Panc1 (cell line): ENCODE results near the gene GRID1. TPM values are rescaled to one million over a fixed set of nuclear protein-coding genes. Genes with fewer than 3 reads are reported as not detected.

Experiments used
- ATAC-seq: fragments of 200-7000 bp; cut with Tn5 transposase; 2 replicates; pipeline ENCODE4 v1.9.1; 2020; ENCODE audit warnings: mild to moderate bottlenecking, moderate library complexity
- BruUV-seq: library from RNA; stranded (reverse); fragments of 400-500 nt; replicated peaks from 2 replicates; lab custom pipeline; 2021; lab: Mats Ljungman, UMichigan
- CTCF ChIA-PET: fragments of 300-600 bp; sonication (Branson Sonifier 250); formaldehyde crosslinking; loops from one replicate; lab custom pipeline; 2022; ENCODE audit warnings: antibody characterized with exemption; lab: Charles Lee
- POLR2A ChIA-PET: fragments of 300-600 bp; sonication (Branson Sonifier 250); formaldehyde crosslinking; loops from one replicate; lab custom pipeline; 2022; ENCODE audit warnings: antibody characterized with exemption; lab: Charles Lee
- DNase-seq: peaks from one replicate; pipeline ENCODE4 v3.0.0-alpha.2; 2010; ENCODE audit warnings: low read depth, low spot score
- H3K27ac ChIP-seq: 2 replicates; pipeline ENCODE4 v1.5.1; 2011; ENCODE audit warnings: mild to moderate bottlenecking, low read length, inconsistent platforms
- H3K27me3 ChIP-seq: fragments of 200-500 bp; sonication (Bioruptor generic); 2 replicates; pipeline ENCODE4 v1.6.0; 2014; ENCODE audit warnings: low read length, inconsistent platforms; ENCODE audit not compliant: control insufficient read depth, insufficient read depth
- H3K36me3 ChIP-seq: fragments of 200-500 bp; sonication (Bioruptor generic); 2 replicates; pipeline ENCODE4 v1.5.1; 2014; ENCODE audit warnings: inconsistent platforms, mild to moderate bottlenecking, low read length, moderate library complexity; ENCODE audit not compliant: control insufficient read depth, insufficient read depth
- H3K4me1 ChIP-seq: 2 replicates; pipeline ENCODE4 v1.5.1; 2011; ENCODE audit warnings: inconsistent platforms, mild to moderate bottlenecking, low read length, moderate library complexity; ENCODE audit not compliant: control insufficient read depth, insufficient read depth
- H3K4me3 ChIP-seq, 2 experiments: 2 replicates each; pipeline ENCODE4 v1.5.1; 2011 to 2012; ENCODE audit warnings: low read depth in 2 of 2, low read length in 2 of 2, mild to moderate bottlenecking in 2 of 2, inconsistent platforms in 1 of 2, moderate library complexity in 1 of 2
- H3K9me3 ChIP-seq: fragments of 200-500 bp; sonication (Bioruptor generic); 2 replicates; pipeline ENCODE4 v1.5.1; 2014; ENCODE audit warnings: low read depth, mild to moderate bottlenecking, inconsistent platforms, low read length, moderate library complexity; ENCODE audit not compliant: control insufficient read depth, insufficient read depth
- POLR2AphosphoS5 ChIP-seq: IDR thresholded peaks from 2 replicates; pipeline ENCODE4 v1.6.1; 2012; ENCODE audit warnings: mild to moderate bottlenecking, low read depth, low read length, moderate library complexity
- REST ChIP-seq, 2 experiments: IDR thresholded peaks; 2 replicates each; pipeline ENCODE4 v1.6.1; 2011 to 2012; ENCODE audit warnings: low read depth in 2 of 2, control low read depth in 1 of 2, low read length in 1 of 2, mild to moderate bottlenecking in 1 of 2, moderate library complexity in 1 of 2; ENCODE audit not compliant: insufficient read depth in 1 of 2
- SIN3A ChIP-seq: IDR thresholded peaks from 2 replicates; pipeline ENCODE4 v1.6.1; 2012; ENCODE audit warnings: low read depth, mild to moderate bottlenecking, low read length, moderate library complexity, borderline replicate concordance; ENCODE audit not compliant: insufficient read depth
- TCF7L2 ChIP-seq: IDR thresholded peaks from 2 replicates; pipeline ENCODE4 v1.6.1; 2011; ENCODE audit warnings: mild to moderate bottlenecking, low read depth, low read length, inconsistent platforms
- in situ Hi-C: cut with HindIII; loops from 2 replicates; pipeline ENCODE4 v1.10.0; 2016; ENCODE audit warnings: low sequenced_read_pairs, low pct_unique_long_range_greater_than_20kb
- intact Hi-C: fragments of 100-400 bp; cut with micrococcal nuclease; formaldehyde crosslinking; loops from one replicate; pipeline ENCODE4 v1.10.0; 2022; ENCODE audit not compliant: unreplicated experiment
- total RNA-seq: library from RNA; stranded (reverse); gene quantifications from one replicate; pipeline ENCODE4 v1.2.1, GENCODE V29; 2021; ENCODE audit not compliant: unreplicated experiment
- TF ChIP-seq, protein P1 (sequence below): fragments of 450-650 bp; IDR thresholded peaks from 2 replicates; pipeline ENCODE4 v1.5.1; 2017; ENCODE audit warnings: mild to moderate bottlenecking

Gene GRID1
- total RNA-seq, 1 experiment from 2014 or later: 2.3 TPM

DNA sequence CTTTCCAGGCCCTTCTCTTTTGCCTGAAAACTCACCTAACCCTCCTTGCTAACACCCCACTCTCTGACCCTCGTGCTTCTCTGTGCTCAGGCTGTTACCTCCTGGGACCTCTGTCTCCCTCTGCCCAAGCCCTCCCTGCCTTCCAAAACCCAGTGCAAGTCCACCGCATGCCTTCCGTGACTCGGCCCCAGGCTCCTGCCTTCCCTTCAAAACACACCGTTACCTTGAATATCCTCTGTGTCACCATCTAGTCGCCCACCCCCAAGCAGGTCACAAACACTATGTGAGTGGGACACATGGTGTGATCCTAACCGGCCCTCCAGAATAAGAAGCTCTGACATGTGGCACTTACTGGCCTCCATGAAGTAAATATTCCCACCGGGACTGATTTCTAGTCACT is 176.7 kb downstream of the GRID1 start:
- in situ Hi-C loops: no loop called here
- ATAC-seq (no peak), DNase-seq (no peak)
- Histone ChIP-seq H3K4me1 (no peaks in the 10 kb centered on the region), H3K9me3 (no peaks in the 10 kb centered on the region), H3K4me3 (no peak overlapping the region), H3K27ac (no peak overlapping the region), H3K36me3 (no peaks in the 10 kb centered on the region), H3K27me3 (peaks cover 4% of the 10 kb centered on the region; the same call in 1 of the 2 replicates)
- no TSS peak for BruUV-seq
- no peak for TF ChIP-seq POLR2AphosphoS5
- no peak for TF ChIP-seq SIN3A
- no peak for TF ChIP-seq TCF7L2
- TF ChIP-seq REST (IDR thresholded peaks at IDR 0.05; ENCODE audit: insufficient read depth in 1 of 2, low read depth in 2 of 2, low read length in 1 of 2): no peak
- TF ChIP-seq, protein P1, sequence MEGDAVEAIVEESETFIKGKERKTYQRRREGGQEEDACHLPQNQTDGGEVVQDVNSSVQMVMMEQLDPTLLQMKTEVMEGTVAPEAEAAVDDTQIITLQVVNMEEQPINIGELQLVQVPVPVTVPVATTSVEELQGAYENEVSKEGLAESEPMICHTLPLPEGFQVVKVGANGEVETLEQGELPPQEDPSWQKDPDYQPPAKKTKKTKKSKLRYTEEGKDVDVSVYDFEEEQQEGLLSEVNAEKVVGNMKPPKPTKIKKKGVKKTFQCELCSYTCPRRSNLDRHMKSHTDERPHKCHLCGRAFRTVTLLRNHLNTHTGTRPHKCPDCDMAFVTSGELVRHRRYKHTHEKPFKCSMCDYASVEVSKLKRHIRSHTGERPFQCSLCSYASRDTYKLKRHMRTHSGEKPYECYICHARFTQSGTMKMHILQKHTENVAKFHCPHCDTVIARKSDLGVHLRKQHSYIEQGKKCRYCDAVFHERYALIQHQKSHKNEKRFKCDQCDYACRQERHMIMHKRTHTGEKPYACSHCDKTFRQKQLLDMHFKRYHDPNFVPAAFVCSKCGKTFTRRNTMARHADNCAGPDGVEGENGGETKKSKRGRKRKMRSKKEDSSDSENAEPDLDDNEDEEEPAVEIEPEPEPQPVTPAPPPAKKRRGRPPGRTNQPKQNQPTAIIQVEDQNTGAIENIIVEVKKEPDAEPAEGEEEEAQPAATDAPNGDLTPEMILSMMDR: no peak
- CTCF ChIA-PET: interaction anchor here (0.5 kb wide), 1 partner anchor 88 kb away, joined by 7 read pairs; no protein-coding TSS in a partner anchor
- POLR2A ChIA-PET: no interaction called here
- intact Hi-C loops: no loop called here

DNA sequence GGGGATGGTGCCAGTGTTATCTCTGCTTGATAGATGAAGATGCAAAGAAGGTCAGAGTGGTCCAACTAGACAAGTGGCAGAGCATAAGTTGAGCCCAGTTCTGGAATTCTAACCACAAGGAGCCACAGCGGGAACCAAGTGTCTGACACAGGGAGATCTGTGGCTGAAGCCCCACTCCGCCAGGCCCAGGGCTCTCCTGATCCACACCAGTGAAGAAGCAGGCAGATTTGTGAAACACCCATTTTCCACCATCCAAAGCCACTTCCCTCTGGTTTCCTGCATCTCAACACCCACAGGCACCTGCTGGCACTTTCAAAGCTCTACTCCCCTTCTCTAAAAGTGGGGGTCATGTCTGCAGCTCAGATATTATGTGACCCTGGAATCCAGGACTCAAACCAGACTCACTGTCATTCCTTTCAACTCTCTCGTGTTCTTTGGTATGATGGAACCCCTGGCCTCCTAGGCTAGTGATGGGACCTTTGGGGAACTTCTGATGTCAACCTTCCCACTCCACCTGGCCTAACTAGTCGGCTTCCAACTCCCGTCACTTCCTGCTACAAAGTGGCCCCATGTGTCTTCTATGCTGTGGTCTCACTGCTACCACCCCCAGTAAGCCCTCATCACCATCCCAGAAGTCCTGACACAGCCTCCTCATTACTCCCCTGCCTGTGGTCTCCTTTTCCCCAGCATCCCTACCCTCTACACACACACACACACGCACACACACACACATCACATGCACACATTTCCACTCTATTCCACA is 177.6 kb downstream of the GRID1 start:
- Histone ChIP-seq H3K36me3 (no peaks in the 10 kb centered on the region), H3K4me1 (no peaks in the 10 kb centered on the region), H3K27me3 (peaks cover 4% of the 10 kb centered on the region; the same call in 1 of the 2 replicates), H3K4me3 (no peak overlapping the region), H3K27ac (no peak overlapping the region), H3K9me3 (no peaks in the 10 kb centered on the region)
- CTCF ChIA-PET: no interaction called here
- POLR2A ChIA-PET: no interaction called here
- no TSS peak for BruUV-seq
- intact Hi-C loops (no loop called here), in situ Hi-C loops (no loop called here)
- no peak for ATAC-seq
- TF ChIP-seq, protein P1: no peak
- TF ChIP-seq TCF7L2 (no peak), SIN3A (no peak), REST (IDR thresholded peaks at IDR 0.05; ENCODE audit: insufficient read depth in 1 of 2, low read depth in 2 of 2, low read length in 1 of 2) (no peak), POLR2AphosphoS5 (no peak)
- no peak for DNase-seq
